ENCODE results near the gene NAT16. TPM values are rescaled to one million over a fixed set of nuclear protein-coding genes. Genes with fewer than 3 reads are reported as not detected.

Gene NAT16
- total RNA-seq, 1 donor from 2014 or later, result 2.4 TPM

DNA sequence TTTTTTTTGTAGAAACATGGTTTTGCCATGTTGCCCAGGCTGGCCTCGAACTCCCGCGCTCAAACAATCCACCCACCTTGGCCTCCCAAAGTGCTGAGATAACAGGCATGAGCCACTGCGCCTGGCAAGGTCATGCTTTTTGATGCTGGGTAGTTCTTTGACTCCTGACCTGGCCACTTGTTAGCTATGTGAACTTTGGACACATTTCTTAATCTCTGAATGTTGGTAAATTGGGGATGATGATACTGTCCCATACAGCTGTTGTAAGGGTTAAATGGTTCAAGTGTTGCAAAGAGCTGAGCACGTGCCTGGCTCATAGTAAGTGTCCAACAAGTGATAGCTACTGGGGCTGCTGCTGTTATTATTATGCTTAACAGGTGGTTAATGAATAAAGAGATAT, 40.2 kb upstream of the NAT16 start:
- Mint-ChIP-seq H3K4me3 (ENCODE audit: unreplicated experiment) (no peak overlapping the region), H3K4me1 (ENCODE audit: low read depth, unreplicated experiment) (peaks cover 6% of the 10 kb centered on the region)
- TF ChIP-seq, protein P1, sequence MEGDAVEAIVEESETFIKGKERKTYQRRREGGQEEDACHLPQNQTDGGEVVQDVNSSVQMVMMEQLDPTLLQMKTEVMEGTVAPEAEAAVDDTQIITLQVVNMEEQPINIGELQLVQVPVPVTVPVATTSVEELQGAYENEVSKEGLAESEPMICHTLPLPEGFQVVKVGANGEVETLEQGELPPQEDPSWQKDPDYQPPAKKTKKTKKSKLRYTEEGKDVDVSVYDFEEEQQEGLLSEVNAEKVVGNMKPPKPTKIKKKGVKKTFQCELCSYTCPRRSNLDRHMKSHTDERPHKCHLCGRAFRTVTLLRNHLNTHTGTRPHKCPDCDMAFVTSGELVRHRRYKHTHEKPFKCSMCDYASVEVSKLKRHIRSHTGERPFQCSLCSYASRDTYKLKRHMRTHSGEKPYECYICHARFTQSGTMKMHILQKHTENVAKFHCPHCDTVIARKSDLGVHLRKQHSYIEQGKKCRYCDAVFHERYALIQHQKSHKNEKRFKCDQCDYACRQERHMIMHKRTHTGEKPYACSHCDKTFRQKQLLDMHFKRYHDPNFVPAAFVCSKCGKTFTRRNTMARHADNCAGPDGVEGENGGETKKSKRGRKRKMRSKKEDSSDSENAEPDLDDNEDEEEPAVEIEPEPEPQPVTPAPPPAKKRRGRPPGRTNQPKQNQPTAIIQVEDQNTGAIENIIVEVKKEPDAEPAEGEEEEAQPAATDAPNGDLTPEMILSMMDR (IDR thresholded peaks at IDR 0.05; ENCODE audit: partially characterized antibody, unreplicated experiment), result no peak

DNA sequence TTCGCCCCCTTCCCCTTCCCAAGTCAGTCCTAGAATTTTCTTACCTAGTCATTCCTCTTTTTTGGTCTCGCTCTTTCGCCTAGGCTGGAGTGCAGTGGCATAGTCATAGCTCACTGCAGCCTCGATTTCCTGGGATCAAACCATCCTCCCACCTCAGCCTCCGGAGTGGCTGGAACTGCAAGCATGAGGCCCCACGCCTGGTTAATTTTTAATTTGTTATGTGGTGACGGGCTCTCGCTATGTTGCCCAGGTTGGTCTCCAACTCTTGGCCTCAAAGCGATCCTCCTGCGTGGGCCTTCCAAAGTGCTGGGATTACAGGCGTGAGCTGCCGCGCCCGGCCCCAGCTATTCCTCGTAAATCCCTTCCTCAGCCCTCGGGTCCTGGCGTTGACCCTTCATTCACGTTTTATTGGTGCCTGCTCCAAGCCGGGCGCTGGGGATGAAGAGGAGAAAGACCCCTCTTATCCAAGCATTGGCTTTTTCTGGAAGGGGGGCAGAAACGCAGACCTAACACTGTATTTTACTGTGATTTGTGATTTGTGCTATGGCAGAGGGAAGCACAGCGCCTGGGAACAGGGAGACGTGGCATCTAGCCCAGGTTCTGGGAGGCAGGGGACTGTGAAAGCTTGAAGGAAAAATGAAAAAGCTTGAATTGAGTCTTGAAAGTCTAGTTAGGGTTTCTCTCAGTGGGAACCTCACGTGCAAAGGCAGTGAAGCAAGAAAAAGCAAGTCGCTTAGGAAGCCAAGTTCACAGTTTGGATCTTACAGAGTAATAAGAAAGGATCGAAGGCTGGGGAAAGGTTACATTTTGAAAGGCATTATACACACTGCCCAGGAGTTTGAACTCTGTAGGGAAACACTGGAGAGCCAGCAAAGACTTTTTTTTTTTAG, 38.4 kb upstream of the NAT16 start:
- Mint-ChIP-seq H3K4me1 (ENCODE audit: low read depth, unreplicated experiment) (peaks cover 6% of the 10 kb centered on the region), H3K27ac (ENCODE audit: unreplicated experiment) (peak overlapping the region; percentile 77), H3K27me3 (ENCODE audit: unreplicated experiment) (peaks cover 4% of the 10 kb centered on the region), H3K4me3 (ENCODE audit: unreplicated experiment) (peak overlapping the region; percentile 94), H3K9me3 (ENCODE audit: unreplicated experiment) (peaks cover 8% of the 10 kb centered on the region), H3K36me3 (ENCODE audit: unreplicated experiment) (no peaks in the 10 kb centered on the region)
- TF ChIP-seq, protein P1 (IDR thresholded peaks at IDR 0.05; ENCODE audit: partially characterized antibody, unreplicated experiment), result no peak
- DNase-seq, result no peak

More for the DNA sequence above, 40.2 kb upstream of the NAT16 start:
- no peaks in the 10 kb centered on the region for H3K36me3 Mint-ChIP-seq (ENCODE audit: unreplicated experiment)
- H3K9me3 Mint-ChIP-seq (ENCODE audit: unreplicated experiment), result peaks cover 8% of the 10 kb centered on the region
- peaks cover 4% of the 10 kb centered on the region for H3K27me3 Mint-ChIP-seq (ENCODE audit: unreplicated experiment)
- no peak overlapping the region for H3K27ac Mint-ChIP-seq (ENCODE audit: unreplicated experiment)
- no peak for DNase-seq

DNA sequence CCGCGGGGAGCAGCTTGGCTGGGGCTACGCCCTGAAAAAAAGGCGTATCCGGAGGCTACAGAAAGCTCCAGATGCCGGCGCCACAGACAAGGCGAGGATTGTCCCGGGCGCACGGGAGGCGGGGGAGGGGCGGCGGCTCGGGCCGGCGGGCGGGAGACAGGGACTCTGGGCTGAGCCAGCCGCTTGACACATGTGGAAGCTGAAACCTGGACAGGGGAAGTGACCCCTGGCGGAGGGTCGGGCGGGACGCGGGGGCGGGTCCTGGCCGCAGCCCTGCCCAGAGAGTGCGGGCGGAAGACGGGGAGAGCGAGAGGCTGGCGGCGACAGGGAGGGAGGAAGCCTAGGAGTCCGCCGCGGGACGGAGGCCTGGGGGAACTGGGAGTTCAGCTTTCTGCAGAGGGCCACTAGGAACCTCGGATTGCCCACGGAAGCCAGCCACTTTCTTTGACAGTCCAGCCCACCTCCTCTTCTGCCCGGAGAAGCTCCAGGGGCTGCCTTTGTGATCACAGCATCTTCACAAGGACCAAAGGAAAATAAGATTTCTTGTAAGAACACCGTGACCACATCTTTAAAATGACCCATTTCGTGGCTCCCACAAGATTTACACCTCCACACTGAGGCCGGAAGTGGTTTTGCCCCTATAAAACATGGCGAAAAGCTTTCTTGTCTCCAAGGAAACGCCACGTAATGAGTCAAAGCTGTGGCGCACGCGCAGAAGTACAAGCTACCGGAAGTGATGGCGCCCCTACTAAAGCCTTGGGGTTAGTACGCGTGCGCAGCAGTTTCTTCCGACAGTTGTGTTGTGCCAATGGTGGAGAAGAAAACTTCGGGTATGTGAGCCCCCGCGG, 37.5 kb upstream of the NAT16 start, which contains the start of the genes PLOD3 and ZNHIT1:
PLOD3 (minus strand) TSS at position 194 of the 848 bp plus-strand sequence. CDS start 307 bp downstream, outside the sequence.
ZNHIT1 (plus strand) TSS at position 778 of the 848 bp plus-strand sequence; CDS start at position 809, 31 bp downstream.
- TF ChIP-seq, protein P1 (IDR thresholded peaks at IDR 0.05; ENCODE audit: partially characterized antibody, unreplicated experiment), result no peak
- peaks cover 6% of the 10 kb centered on the region for H3K4me1 Mint-ChIP-seq (ENCODE audit: low read depth, unreplicated experiment)
- peaks cover 8% of the 10 kb centered on the region for H3K9me3 Mint-ChIP-seq (ENCODE audit: unreplicated experiment)
- H3K27ac Mint-ChIP-seq (ENCODE audit: unreplicated experiment), result peak within 1 kb of the TSS; percentile 77
- peaks cover 4% of the 10 kb centered on the region for H3K27me3 Mint-ChIP-seq (ENCODE audit: unreplicated experiment)
- H3K4me3 Mint-ChIP-seq (ENCODE audit: unreplicated experiment), result peak within 1 kb of the TSS; percentile 94
- peak; percentile 96 for DNase-seq
- H3K36me3 Mint-ChIP-seq (ENCODE audit: unreplicated experiment), result no peaks in the 10 kb centered on the region

DNA sequence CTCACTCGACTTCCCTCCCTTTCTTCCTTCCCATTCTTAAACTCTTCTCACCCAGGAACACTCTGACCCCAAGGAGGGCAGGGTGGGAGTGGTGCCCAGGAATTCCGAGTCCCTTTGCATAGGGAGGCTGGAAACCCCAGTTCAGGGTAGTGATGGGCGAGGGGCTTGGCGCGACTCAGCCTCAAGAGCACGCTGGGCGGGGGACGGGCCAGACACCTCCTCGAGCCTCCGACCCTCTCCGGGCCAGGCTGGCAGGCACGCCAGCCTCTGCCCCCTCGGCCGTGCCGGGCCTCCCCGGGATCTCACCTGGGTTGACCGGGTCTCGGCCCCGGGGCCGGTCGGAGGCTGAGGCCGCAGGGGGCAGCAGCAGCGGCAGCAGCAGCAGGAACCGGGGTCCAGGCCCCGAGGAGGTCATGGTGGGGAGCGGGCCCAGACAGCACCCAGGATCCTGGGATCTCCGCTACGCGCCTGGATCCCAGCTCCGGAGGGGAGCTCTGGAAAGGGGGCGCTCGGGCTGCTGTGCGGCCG, 36.8 kb upstream of the NAT16 start:
- TF ChIP-seq, protein P1 (IDR thresholded peaks at IDR 0.05; ENCODE audit: partially characterized antibody, unreplicated experiment), result no peak
- Mint-ChIP-seq H3K27ac (ENCODE audit: unreplicated experiment) (peak overlapping the region; percentile 68), H3K36me3 (ENCODE audit: unreplicated experiment) (no peaks in the 10 kb centered on the region), H3K9me3 (ENCODE audit: unreplicated experiment) (peaks cover 8% of the 10 kb centered on the region), H3K4me1 (ENCODE audit: low read depth, unreplicated experiment) (peaks cover 6% of the 10 kb centered on the region), H3K4me3 (ENCODE audit: unreplicated experiment) (peak overlapping the region; percentile 94), H3K27me3 (ENCODE audit: unreplicated experiment) (peaks cover 4% of the 10 kb centered on the region)
- DNase-seq, result no peak
